Fibroblast of villous mesenchyme (primary cell): ENCODE results near the gene SERHL2. TPM values are rescaled to one million over a fixed set of nuclear protein-coding genes. Genes with fewer than 3 reads are reported as not detected.

Experiments used
- small RNA-seq: library from RNA; depleted of rRNA; stranded (forward); fragments of <200 nt; gene quantifications from one replicate; pipeline ENCODE3, GENCODE V24; 2012
- total RNA-seq: library from RNA; depleted of rRNA; stranded (reverse); fragments of >200 nt; gene quantifications from 2 replicates; pipeline ENCODE4 v1.2.3, GENCODE V29; 2012

Gene SERHL2
- total RNA-seq, 1 donor = 2.2 TPM

Small RNA genes lying within 50 kb of the gene (small RNA-seq; reads per million reads assigned to genes)
- gene RN7SKP80 = not detected
- gene RNU6-513P = not detected

Other genes starting within 250 kb of the SERHL2 start
- gene NFAM1, start 121.6 kb upstream of the SERHL2 start, total RNA-seq = not detected in 2 replicates
- gene RRP7A, start 34.2 kb upstream of the SERHL2 start, total RNA-seq = 24.5 and 29.8 TPM in 2 replicates
- 22.5 and 26.3 TPM in 2 replicates for gene POLDIP3, start 60.9 kb downstream of the SERHL2 start, total RNA-seq
- 0.43 and 0.64 TPM in 2 replicates for gene ATP5MGL, start 86.6 kb downstream of the SERHL2 start, total RNA-seq
- gene CYB5R3, start 95.4 kb downstream of the SERHL2 start, total RNA-seq = 57.9 and 67.0 TPM in 2 replicates
- gene A4GALT, start 166.9 kb downstream of the SERHL2 start, total RNA-seq = 9.0 and 11.2 TPM in 2 replicates